Activated CD4-positive, alpha-beta T cell treated with anti-CD3 and anti-CD28 coated beads, Interleukin-2, amount 50 U/mL, for 48 hours (primary cell): ENCODE results near the gene DRD2.
"Not testable (repeated sequence)": the region's sequence is repeated elsewhere in the genome, so short reads cannot be mapped to it uniquely, and the experiment has no call there.

Experiments
- DNase-seq, 2 experiments: peaks; one replicate each; pipeline ENCODE4 v3.0.0-alpha.2; 2020

The DRD2 gene

GRCh38 chr11:113475160-113475761 lies at the start of gene DRD2:
TSS of gene DRD2 (minus strand) at chr11:113475398. CDS start at chr11:113424651, 50,747 bp downstream.
- DNase-seq: no peak

- DNase-seq: not testable (repeated sequence)
Observed at GRCh38 chr11:113523906-113524305, 48.7 kb upstream of the DRD2 start.

GRCh38 chr11:113521737-113522517 lies 46.7 kb upstream of the DRD2 start:
- DNase-seq: no peak

GRCh38 chr11:113519989-113520613 lies 44.9 kb upstream of the DRD2 start:
- no peak for DNase-seq

DNA sequence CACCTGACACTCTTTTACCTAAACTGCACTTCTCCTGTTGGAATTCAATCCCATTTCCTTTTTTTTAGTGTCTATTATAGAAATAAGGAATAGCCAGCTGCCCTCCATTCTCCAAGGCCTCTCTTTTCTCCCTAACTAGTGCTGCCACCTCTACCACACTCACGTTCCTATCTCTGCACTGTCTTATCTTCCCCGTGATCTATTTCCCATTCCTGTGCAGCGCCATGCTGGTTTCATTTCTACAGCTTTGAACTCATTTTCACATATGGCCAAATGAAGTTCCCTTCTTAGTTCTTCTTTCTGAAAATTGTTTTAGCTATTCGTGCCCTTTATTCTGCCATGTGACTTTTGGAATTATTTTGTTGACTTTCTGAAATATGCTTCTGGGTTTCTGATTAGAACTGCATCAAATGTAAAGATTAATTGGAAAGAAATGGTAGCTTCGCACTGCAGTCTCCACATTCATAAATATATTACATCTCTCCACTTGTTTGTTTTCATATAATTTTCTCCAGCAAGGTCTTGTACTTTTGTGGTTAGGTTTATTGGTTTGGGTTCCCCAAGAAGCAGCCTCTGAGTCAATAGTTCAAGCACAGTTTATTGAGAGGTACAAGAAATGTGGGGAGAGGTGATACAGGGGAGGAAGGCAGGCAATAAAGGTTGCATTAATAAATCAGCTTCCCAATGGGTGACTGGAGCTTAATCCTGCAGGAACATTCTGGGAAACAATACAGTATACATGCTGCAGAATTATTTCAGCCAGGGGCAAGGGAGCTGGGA lies 43.7 kb upstream of the DRD2 start:
- no peak for DNase-seq

DNA sequence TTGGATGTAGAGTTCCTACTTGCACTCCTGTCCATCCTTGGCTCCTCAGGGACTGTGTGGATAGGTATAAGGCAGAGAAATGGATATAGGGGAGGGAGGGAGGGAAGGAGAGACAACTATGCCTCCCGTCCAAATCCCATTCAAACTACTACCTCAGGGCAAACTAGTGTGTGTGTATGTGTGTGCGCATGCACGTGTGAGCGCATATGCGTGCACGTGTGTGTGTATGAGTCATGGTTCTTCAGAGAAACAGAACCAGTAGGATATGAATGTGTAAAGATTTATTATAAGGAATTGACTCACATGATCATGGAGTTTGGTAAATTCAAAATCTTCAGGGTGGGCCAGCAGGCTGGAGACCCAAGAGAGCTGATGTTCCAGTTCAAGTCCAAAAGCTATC lies 42.2 kb upstream of the DRD2 start:
- DNase-seq: no peak

GRCh38 chr11:113514856-113515255 lies 39.7 kb upstream of the DRD2 start:
- no peak for DNase-seq

GRCh38 chr11:113507341-113507740 lies 32.1 kb upstream of the DRD2 start:
- no peak for DNase-seq

GRCh38 chr11:113506893-113507292 lies 31.7 kb upstream of the DRD2 start:
- no peak for DNase-seq

DNA sequence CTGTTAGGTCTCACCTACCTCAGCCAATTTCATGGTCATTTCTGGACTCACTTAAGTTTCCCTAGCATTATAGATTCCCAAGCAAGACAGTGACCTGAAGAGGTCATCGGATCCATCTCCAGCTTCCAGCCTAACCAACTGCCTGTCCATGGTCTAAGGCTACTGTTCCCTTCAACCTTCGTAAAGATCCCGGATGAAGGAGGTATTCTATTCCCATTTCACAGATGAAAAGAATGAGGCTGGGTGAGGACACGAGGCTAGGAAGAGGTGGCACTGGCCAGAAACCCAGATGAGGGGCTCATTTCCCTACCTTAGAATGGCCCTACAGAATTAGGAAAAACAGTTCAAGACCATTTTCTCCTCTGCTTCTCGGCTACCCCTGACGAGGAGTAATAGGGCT lies 31.3 kb upstream of the DRD2 start:
- DNase-seq: no peak

GRCh38 chr11:113505541-113506375 lies 30.6 kb upstream of the DRD2 start:
- no peak for DNase-seq

DNA sequence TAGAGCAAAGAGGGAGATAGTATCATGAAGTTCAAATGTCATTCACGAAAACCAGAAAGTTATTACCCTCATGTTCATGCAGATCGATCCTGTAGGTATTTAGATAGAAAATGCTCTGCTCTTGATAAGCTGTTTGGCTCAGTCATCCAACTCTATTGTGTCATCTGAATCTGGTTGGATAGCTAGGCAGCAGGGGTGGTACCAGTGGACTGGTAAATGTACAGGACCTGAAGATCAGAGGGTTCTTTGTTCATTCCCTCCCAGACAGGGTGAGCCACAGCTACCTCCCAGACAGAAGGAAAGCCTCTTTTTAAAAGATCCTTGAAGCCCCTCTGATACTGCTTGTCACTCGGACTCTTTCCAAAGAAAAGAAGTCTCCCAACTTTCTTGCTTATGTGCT lies 29.8 kb upstream of the DRD2 start:
- DNase-seq: no peak

GRCh38 chr11:113504586-113504985 lies 29.4 kb upstream of the DRD2 start:
- DNase-seq: no peak

GRCh38 chr11:113504071-113504470 lies 28.9 kb upstream of the DRD2 start:
- DNase-seq: no peak

DNA sequence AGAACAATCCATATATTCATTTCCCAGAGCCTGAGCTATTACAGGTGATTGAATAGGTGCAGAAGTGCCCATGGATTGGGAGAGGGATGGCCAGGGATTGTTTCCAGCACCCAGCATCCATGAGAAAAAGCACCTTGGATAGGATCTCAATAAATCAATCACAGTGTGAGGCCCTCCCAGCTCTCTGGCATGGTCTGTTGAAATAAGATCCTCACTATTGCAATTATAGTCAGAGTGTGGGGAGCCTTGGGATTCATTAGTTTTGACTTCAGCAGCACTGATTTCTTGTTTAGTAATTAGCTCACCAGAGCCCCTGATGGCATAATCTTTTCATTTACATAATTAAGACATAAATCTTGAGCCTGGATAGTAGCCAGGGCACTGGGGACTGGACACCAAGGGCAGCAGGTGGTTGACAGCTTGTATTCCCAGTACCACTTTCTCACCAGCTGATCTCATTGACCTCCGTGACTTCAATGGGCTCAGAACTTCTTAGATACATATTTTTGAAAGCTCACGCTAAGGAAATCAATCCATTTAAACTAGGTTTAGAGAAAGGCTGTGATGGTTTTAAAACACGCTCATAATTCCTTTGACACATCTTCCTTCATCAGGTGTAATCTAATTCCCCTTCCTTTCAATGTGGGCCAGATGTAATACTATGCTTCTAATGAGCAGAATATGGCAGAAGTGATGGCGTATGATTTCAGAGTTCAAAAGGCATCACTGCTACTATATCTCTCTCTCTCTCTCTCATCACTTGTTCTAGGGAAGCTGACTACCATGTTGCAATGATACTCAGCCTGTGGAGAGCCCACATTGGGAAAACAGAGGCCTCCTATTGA lies 22.1 kb upstream of the DRD2 start:
- DNase-seq: no peak

DNA sequence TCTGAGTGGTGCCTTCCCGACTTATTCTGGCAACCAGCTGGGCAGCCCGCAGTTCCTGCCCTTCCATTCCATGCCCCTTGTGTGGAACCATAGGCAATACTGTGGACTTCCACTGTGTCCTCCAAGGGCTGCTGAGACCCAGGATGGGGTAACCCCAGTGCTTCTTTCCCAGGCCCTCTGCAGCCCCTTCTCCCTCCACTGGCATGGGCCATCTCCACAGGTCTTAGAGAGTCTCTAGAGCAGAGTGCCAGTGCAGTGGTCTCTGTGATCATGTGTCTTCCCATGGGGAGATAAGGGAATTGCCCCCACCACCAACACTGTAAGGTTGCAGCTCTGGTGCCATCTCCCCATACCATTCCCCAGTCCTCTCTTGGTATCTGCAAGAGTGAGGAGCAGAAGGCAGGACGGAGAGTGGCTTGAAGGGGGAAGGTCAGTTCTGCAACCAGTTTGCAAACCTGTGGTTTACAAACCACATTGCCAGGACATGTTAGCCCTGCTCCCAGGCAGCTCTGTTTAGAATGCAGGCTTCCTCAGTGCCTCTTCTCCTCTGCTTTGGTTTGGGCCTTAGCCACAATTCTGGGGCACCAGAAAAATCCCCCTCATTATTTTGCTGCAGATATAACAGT lies 20.9 kb upstream of the DRD2 start:
- no peak for DNase-seq

DNA sequence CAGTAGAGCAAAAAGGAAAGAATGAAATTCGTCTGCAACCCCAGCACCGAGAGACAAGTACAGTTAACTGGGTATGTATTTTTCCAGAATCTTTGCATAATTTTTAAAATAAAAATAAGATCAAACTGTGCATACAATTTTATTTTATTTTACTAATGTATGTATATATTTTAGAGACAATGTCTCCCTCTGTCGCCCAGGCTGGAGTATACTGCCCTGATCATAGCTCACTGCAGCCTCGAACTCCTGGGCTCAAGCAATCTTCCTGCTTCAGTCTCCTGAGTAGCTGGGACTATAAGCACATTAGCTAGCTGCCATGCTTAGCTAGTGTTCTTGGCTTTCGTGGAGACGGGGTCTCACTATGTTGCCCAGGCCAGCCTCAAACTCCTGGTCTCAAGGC lies 18.8 kb upstream of the DRD2 start:
- no peak for DNase-seq

- DNase-seq: no peak
Observed at GRCh38 chr11:113493206-113493605, 18.0 kb upstream of the DRD2 start.

GRCh38 chr11:113488931-113489351 lies 13.7 kb upstream of the DRD2 start:
- DNase-seq: no peak

- no peak for DNase-seq
Observed at GRCh38 chr11:113487622-113488021, 12.4 kb upstream of the DRD2 start.

- no peak for DNase-seq
Observed at GRCh38 chr11:113484223-113484622, 9.0 kb upstream of the DRD2 start.
